Coronary artery (tissue), 2 donors: ENCODE data around the gene ODC1.
A peak's percentile ranks its signal among the peaks of the same experiment; 100 is the strongest.

ENCODE experiments used
- DNase-seq: peaks from one replicate; pipeline ENCODE4 v3.0.0-alpha.2; 2017; ENCODE audit warnings: low spot score
- H3K27ac ChIP-seq, 2 donors: fragments of 200-600 bp; sonication (generic); one replicate each; pipeline ENCODE4 v1.5.1; 2016 to 2019
- H3K4me3 ChIP-seq: fragments of 200-600 bp; sonication (generic); 2 replicates; pipeline ENCODE4 v1.5.1; 2016; ENCODE audit warnings: mild to moderate bottlenecking, moderate library complexity
- TF ChIP-seq, protein P1 (sequence below): fragments of 200-600 bp; sonication (generic); IDR thresholded peaks from one replicate; pipeline ENCODE4 v1.5.1; 2019; ENCODE audit warnings: antibody characterized with exemption

Gene ODC1

DNA sequence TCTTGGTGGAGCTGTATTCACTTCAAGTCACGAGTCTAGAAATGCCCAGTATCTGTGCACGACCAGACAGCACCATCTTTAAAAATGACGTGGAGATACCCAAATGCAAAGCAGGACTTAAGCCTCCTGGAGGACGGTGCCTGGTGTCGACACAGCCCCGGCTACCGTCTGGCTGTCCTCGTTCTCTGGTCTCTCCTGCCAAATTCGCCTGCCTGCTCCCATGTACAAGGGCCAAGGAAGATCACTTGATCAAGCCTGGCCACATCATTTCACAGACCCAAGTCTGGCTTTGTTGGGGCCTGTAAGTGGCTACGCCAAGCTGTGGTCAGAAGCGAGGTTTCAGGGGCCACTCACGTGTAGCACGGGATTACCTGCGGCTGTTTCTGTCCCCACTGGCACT lies 9.4 kb downstream of the ODC1 start:
- H3K4me3 ChIP-seq = no peak overlapping the region
- H3K27ac ChIP-seq = no peak overlapping the region
- no peak for DNase-seq
- TF ChIP-seq, protein P1, sequence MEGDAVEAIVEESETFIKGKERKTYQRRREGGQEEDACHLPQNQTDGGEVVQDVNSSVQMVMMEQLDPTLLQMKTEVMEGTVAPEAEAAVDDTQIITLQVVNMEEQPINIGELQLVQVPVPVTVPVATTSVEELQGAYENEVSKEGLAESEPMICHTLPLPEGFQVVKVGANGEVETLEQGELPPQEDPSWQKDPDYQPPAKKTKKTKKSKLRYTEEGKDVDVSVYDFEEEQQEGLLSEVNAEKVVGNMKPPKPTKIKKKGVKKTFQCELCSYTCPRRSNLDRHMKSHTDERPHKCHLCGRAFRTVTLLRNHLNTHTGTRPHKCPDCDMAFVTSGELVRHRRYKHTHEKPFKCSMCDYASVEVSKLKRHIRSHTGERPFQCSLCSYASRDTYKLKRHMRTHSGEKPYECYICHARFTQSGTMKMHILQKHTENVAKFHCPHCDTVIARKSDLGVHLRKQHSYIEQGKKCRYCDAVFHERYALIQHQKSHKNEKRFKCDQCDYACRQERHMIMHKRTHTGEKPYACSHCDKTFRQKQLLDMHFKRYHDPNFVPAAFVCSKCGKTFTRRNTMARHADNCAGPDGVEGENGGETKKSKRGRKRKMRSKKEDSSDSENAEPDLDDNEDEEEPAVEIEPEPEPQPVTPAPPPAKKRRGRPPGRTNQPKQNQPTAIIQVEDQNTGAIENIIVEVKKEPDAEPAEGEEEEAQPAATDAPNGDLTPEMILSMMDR = no peak

DNA sequence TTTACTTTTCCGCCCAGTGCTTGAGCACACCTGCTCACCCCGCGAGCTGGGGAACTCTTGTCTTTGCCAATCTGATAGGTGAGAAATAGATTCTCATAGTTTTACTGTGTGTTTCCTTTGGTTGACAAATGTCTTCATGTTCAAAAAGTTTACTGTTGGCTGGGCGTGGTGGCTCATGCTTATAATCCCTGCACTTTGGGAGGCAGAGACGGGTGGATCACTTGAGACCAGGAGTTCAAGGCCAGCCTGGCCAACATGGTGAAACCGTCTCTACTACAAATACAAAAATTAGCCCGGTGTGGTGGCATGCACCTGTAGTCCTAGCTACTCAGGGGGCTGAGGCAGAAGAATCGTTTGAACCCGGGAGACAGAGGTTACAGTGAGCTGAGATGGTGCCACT lies 10.3 kb downstream of the ODC1 start:
- Histone ChIP-seq H3K27ac (no peak overlapping the region), H3K4me3 (no peak overlapping the region)
- TF ChIP-seq, protein P1 = no peak
- DNase-seq = no peak

DNA sequence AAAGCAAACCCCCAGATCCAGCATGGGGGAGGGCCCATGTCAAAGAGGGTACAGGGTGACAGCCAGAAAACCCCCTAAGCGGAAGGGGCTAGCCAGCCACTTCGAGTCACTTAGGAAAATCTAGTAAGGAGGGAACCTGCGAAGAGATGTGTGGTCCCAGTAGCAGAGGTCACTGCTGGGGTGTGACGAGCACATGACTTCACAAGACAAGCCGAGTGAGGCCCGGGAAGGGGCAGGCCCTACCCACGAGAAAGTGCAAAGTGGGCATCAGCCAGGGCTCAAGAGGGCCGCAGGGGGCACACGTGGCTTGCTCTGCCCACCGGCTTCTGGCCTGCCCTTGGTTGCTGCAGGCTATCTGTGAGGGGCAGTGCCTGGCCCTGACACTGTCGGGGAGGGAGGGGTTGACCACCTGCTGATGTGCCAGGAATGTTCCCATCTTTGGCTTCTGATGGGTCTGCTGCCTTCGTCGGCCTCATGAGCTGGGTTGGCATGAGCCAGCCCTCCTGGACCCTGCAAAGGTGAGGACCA lies 11.5 kb downstream of the ODC1 start:
- Histone ChIP-seq H3K4me3 (no peak overlapping the region), H3K27ac (no peak overlapping the region)
- DNase-seq = no peak
- TF ChIP-seq, protein P1 = no peak

DNA sequence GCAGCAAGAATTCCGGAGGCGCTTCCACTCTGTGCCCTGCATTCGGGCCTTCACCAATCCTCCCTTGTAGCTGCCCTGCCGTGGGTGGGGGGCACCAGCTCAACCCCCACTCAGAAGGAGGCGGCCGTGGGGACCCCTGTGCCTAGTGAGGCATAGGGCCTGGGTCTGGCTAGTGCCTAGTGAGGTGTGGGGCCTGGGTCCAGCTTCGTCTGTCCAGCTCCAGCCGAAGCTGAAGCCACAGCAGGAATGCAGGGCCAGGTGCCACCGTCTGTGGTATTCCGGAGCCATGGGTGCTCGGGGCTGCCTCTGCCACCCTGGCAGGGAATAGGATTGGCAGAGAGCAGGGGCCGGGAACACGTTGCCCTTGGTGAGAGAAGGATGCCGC lies 12.3 kb downstream of the ODC1 start:
- no peak for DNase-seq
- Histone ChIP-seq H3K4me3 (no peak overlapping the region), H3K27ac (no peak overlapping the region)
- TF ChIP-seq, protein P1 = no peak

DNA sequence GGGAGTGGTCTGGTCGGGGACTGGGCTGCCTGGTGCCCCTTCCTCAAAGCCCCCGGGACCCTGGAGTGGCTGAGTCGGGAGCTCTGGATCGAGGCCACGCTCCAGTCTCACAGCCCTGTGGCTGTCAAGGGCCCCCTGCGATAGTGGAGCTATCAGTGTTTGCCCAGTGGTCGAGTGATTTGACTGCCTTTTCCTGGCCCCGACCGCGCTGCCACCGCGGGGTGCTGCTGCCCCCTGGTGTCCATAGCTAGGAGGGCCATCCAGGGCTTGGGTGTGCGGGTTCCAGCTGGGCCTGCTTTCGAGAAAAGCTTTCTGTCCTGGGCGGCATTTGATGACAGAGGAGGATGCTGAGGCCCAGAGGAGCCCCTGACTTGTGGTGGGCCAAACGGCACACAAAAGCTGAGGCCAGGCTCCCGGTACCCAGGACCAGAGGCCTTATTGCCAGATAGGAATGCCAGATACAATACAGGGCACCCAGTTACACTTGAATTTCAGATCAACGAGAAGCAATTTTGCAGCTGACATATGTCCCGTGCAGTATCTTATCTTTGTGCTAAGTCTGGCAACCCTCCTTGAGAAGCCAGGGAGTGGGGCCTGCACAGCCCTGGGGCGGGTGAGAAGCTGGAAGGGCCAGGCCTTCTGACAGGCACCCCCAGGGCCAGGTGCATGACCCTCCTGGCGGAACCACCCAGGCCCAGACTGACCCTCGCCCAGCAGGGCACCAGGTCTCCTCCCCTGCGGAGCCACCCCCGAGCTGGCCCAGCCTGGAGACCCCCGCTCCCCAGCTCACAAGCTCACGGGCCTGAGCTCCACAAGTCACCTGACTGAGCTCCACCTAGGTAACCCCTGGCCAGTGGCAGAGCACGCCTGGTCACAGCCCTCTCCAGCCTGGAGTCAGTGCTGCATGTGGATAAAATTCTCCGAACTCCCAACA lies 13.0 kb downstream of the ODC1 start:
- TF ChIP-seq, protein P1 = peak; percentile 98
- no peak for DNase-seq
- no peak overlapping the region for H3K27ac ChIP-seq
- no peak overlapping the region for H3K4me3 ChIP-seq

DNA sequence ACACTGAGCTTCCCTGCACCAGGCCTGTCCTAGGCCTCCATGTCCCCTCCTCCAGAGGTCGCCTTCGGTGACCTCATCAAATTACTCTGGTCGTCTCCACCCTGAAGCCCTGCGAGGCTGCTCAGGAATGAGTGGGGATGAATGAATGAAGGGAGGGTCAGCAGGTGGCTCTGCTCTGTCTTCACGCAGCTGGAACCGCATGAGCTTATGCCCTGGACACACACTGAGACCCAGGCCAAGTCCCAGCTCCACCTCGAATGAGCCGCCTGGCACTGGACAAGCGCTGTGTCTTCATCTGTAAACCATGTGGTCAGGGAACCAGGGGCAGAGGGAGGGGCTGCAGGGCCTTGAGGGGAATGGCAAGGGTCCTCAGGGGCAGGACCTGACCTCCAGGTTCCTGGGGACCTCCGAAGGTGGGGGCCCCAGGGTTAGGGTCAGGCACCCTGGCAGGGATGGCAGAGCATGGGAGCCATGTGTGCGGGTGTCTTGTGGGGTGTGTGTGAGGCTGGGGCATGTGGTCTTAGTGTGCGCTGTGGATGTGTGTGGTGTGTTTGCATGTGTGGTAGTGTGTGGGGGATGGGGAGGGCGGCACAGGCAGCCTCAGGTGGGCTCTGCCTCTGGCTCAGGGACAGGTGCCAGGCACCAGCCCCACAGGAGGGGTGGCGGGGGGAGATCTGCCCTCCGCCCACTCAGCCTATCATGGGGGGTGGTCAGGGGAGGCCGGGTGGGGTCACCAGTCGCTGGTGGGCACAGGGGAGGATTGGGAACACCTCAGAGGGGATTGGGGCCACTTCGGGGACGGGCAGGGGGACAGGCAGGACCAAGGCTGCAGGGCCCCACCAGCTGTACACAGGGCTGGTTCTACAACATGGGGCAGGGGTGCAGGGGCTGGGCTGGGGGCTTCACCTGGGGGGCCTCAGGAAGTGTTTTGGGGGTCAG lies 13.9 kb downstream of the ODC1 start:
- H3K27ac ChIP-seq = no peak overlapping the region
- DNase-seq = no peak
- no peak overlapping the region for H3K4me3 ChIP-seq
- TF ChIP-seq, protein P1 = no peak
